ENCODE measurements around the gene DPAGT1. TPM values are rescaled to one million over a fixed set of nuclear protein-coding genes. Genes with fewer than 3 reads are reported as not detected.

Gene DPAGT1
- total RNA-seq, 1 experiment from 2014 or later, result 63.5 TPM

DNA sequence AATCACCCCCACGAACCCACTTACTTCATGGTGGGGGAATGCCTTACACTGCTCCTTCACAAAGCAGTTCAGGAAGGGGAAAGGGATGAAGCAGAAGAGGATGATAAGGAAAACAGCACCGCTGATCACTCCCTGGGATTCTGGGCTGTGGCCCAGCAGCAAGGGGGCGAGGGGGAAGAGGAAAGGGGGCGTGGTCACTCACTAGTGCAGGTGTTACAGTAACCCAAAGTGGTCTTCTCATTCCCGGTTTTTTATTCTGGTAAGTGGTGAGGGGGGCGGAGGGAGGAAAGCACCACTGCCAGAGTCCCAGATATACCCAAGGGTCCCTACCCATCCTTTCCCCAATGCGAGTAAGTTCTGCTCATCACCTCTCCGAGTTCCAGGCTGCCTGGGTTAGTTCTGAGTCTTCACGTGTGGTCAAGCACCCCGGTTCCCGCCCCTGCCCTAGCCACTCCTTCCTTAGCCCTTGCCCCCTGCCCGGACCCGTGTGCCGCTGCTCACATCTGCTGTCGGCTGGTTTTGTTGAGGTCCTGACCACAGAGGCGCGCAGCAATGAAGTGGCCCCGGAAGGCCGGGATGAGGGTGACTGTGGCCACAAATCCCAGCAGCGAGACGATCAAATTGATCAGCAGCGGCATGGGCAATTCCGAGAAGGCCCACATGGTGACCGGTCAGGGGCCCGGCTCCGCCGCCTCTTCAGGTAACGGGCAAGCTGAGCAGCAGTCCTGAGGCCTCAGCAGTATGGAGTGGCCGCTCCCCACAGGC lies 477 bp downstream of the DPAGT1 start (continued):
- TF ChIP-seq, protein P1, sequence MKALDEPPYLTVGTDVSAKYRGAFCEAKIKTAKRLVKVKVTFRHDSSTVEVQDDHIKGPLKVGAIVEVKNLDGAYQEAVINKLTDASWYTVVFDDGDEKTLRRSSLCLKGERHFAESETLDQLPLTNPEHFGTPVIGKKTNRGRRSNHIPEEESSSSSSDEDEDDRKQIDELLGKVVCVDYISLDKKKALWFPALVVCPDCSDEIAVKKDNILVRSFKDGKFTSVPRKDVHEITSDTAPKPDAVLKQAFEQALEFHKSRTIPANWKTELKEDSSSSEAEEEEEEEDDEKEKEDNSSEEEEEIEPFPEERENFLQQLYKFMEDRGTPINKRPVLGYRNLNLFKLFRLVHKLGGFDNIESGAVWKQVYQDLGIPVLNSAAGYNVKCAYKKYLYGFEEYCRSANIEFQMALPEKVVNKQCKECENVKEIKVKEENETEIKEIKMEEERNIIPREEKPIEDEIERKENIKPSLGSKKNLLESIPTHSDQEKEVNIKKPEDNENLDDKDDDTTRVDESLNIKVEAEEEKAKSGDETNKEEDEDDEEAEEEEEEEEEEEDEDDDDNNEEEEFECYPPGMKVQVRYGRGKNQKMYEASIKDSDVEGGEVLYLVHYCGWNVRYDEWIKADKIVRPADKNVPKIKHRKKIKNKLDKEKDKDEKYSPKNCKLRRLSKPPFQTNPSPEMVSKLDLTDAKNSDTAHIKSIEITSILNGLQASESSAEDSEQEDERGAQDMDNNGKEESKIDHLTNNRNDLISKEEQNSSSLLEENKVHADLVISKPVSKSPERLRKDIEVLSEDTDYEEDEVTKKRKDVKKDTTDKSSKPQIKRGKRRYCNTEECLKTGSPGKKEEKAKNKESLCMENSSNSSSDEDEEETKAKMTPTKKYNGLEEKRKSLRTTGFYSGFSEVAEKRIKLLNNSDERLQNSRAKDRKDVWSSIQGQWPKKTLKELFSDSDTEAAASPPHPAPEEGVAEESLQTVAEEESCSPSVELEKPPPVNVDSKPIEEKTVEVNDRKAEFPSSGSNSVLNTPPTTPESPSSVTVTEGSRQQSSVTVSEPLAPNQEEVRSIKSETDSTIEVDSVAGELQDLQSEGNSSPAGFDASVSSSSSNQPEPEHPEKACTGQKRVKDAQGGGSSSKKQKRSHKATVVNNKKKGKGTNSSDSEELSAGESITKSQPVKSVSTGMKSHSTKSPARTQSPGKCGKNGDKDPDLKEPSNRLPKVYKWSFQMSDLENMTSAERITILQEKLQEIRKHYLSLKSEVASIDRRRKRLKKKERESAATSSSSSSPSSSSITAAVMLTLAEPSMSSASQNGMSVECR (CRISPR knock-in tag; IDR thresholded peaks at IDR 0.05; ENCODE audit: borderline replicate concordance), result no peak
- TF ChIP-seq ESRRA (CRISPR knock-in tag; IDR thresholded peaks at IDR 0.05; ENCODE audit: borderline replicate concordance) (no peak), NFE2L1 (CRISPR knock-in tag; IDR thresholded peaks at IDR 0.05) (no peak)
- TF ChIP-seq, protein P2, sequence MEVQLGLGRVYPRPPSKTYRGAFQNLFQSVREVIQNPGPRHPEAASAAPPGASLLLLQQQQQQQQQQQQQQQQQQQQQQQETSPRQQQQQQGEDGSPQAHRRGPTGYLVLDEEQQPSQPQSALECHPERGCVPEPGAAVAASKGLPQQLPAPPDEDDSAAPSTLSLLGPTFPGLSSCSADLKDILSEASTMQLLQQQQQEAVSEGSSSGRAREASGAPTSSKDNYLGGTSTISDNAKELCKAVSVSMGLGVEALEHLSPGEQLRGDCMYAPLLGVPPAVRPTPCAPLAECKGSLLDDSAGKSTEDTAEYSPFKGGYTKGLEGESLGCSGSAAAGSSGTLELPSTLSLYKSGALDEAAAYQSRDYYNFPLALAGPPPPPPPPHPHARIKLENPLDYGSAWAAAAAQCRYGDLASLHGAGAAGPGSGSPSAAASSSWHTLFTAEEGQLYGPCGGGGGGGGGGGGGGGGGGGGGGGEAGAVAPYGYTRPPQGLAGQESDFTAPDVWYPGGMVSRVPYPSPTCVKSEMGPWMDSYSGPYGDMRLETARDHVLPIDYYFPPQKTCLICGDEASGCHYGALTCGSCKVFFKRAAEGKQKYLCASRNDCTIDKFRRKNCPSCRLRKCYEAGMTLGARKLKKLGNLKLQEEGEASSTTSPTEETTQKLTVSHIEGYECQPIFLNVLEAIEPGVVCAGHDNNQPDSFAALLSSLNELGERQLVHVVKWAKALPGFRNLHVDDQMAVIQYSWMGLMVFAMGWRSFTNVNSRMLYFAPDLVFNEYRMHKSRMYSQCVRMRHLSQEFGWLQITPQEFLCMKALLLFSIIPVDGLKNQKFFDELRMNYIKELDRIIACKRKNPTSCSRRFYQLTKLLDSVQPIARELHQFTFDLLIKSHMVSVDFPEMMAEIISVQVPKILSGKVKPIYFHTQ (CRISPR knock-in tag; IDR thresholded peaks at IDR 0.05), result no peak

DNA sequence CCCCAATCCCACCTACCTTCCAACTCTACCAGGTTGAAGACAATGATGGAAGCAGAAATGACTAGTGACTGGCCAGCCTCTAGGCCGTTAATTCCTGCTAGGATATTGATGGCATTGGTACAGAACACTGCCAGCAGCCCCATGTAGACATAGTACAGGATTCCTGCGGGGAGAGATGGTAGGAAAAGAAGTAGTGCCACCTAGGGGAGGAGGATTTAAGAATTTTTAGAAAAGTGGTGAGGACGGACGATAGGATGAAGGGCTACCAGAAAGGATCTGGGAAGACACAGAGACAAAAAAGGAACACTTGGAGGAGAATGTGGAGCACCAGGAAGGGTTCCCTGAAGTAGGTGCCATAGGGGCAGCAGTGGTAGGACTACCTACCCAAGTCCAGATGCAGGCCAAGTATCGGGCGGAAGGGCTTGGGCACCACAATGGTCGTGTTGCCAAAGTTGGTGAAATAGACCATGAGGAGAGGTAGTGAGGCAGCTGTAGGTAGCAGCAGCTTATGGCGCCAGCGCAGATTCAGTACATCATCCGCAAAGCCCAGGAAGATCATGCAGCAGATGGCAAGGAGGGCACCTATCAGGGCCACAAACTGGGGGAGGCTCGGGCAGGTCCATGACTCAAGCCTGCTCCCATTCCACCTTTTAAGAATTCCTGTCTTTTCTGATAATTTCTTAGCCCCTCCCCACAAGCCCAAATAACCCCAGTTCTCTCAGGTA lies 1.2 kb downstream of the DPAGT1 start:
- DNase-seq (ENCODE audit: low spot score), result no peak
- Mint-ChIP-seq H3K4me1 (peaks cover 27% of the 10 kb centered on the region), H3K36me3 (peaks cover 27% of the 10 kb centered on the region), H3K27me3 (ENCODE audit: low read depth) (no peaks in the 10 kb centered on the region), H3K27ac (peak overlapping the region; percentile 87), H3K9me3 (no peaks in the 10 kb centered on the region), H3K4me3 (peak overlapping the region; percentile 92)
- ChIA-PET CTCF (interaction anchor here (0.6 kb wide), 2 partner anchors 15 to 44 kb away, joined by 3 read pairs; no protein-coding TSS in a partner anchor), POLR2A (no interaction called here)
- no peak for ATAC-seq
- TF ChIP-seq, protein P3, sequence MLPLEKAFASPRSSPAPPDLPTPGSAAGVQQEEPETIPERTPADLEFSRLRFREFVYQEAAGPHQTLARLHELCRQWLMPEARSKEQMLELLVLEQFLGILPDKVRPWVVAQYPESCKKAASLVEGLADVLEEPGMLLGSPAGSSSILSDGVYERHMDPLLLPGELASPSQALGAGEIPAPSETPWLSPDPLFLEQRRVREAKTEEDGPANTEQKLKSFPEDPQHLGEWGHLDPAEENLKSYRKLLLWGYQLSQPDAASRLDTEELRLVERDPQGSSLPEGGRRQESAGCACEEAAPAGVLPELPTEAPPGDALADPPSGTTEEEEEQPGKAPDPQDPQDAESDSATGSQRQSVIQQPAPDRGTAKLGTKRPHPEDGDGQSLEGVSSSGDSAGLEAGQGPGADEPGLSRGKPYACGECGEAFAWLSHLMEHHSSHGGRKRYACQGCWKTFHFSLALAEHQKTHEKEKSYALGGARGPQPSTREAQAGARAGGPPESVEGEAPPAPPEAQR (CRISPR knock-in tag; IDR thresholded peaks at IDR 0.05), result no peak
- TF ChIP-seq ATF1 (CRISPR knock-in tag; IDR thresholded peaks at IDR 0.05) (no peak), SP1 (CRISPR knock-in tag; conservative IDR thresholded peaks at IDR 0.05) (no peak), ELF4 (CRISPR knock-in tag; IDR thresholded peaks at IDR 0.05; ENCODE audit: low read depth) (no peak), SMAD4 (CRISPR knock-in tag; IDR thresholded peaks at IDR 0.05) (no peak), ESRRA (CRISPR knock-in tag; IDR thresholded peaks at IDR 0.05; ENCODE audit: borderline replicate concordance) (no peak), SMAD3 (CRISPR knock-in tag; IDR thresholded peaks at IDR 0.05; ENCODE audit: borderline replicate concordance) (no peak), JUN (CRISPR knock-in tag; IDR thresholded peaks at IDR 0.05) (no peak), NFATC4 (CRISPR knock-in tag; IDR thresholded peaks at IDR 0.05) (no peak)
- TF ChIP-seq, protein P4, sequence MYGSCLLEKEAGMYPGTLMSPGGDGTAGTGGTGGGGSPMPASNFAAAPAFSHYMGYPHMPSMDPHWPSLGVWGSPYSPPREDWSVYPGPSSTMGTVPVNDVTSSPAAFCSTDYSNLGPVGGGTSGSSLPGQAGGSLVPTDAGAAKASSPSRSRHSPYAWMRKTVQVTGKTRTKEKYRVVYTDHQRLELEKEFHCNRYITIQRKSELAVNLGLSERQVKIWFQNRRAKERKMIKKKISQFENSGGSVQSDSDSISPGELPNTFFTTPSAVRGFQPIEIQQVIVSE (CRISPR knock-in tag; IDR thresholded peaks at IDR 0.05; ENCODE audit: borderline replicate concordance), result no peak

All from WTC11 (cell line).